ENCODE results near the gene DENND5B. TPM values are rescaled to one million over a fixed set of nuclear protein-coding genes. Genes with fewer than 3 reads are reported as not detected.

Gene DENND5B
- total RNA-seq, 1 experiment from 2014 or later, result 18.6 TPM

DNA sequence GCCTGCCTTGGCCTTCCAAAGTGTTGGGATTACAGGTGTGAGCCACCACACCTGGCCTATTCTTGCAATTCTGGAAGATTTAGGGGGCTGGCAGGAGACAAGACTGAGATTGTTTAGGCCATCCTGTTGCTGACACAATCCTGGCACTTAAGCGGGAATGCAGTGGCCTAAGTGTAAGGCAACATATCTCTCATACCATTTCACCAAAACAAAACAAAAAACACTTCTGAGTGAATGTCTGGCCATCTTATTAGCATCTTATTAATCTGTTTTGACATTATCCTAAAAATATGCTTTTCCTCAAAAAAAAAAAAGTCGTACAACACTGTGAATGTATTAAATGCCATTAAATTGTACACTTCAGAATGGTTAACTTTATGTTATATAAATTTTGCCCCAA lies 67.6 kb downstream of the DENND5B start:
- Mint-ChIP-seq H3K36me3 (ENCODE audit: insufficient read depth, unreplicated experiment) (peaks cover 6% of the 10 kb centered on the region), H3K9me3 (ENCODE audit: unreplicated experiment) (no peaks in the 10 kb centered on the region), H3K4me3 (ENCODE audit: unreplicated experiment) (no peak overlapping the region), H3K27ac (ENCODE audit: low read depth, unreplicated experiment) (peak overlapping the region; percentile 83), H3K4me1 (ENCODE audit: insufficient read depth, unreplicated experiment) (peaks cover 37% of the 10 kb centered on the region), H3K27me3 (ENCODE audit: insufficient read depth, unreplicated experiment) (no peaks in the 10 kb centered on the region)
- intact Hi-C loops (cut with micrococcal nuclease), result no loop called here
- POLR2A ChIA-PET, result interaction anchor here (1.5 kb wide), 1 partner anchor 10 kb away, joined by 7 read pairs; no protein-coding TSS in a partner anchor
- no TSS peak for BruUV-seq (replicated peaks)
- CTCF ChIA-PET, result no interaction called here
- TF ChIP-seq, protein P1, sequence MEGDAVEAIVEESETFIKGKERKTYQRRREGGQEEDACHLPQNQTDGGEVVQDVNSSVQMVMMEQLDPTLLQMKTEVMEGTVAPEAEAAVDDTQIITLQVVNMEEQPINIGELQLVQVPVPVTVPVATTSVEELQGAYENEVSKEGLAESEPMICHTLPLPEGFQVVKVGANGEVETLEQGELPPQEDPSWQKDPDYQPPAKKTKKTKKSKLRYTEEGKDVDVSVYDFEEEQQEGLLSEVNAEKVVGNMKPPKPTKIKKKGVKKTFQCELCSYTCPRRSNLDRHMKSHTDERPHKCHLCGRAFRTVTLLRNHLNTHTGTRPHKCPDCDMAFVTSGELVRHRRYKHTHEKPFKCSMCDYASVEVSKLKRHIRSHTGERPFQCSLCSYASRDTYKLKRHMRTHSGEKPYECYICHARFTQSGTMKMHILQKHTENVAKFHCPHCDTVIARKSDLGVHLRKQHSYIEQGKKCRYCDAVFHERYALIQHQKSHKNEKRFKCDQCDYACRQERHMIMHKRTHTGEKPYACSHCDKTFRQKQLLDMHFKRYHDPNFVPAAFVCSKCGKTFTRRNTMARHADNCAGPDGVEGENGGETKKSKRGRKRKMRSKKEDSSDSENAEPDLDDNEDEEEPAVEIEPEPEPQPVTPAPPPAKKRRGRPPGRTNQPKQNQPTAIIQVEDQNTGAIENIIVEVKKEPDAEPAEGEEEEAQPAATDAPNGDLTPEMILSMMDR (IDR thresholded peaks at IDR 0.05; ENCODE audit: unreplicated experiment), result no peak
- DNase-seq (ENCODE audit: unreplicated experiment), result no peak

DNA sequence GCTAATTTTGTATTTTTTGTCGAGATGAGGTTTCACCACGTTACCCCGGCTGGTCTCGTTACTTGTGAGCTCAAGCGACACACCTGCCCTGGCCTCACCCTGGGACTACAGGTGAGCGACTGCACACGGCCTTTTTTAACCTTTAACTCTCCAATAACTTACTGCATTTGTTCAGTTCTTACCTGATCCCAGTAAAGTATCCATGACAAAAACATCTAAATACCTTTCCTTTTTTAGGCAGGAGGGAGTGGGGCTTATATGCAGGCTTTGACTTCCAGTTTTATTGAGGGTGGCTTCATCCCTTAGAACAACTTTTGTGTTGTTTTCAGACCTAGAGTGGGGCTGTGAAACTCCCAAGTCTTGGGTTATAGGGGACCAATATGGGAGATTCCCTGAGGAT lies 68.3 kb downstream of the DENND5B start:
- no peaks in the 10 kb centered on the region for H3K9me3 Mint-ChIP-seq (ENCODE audit: unreplicated experiment)
- ChIA-PET CTCF (no interaction called here), POLR2A (interaction anchor here (0.9 to 8.8 kb wide), 3 partner anchors 14 to 67 kb away, joined by 5 to 119 read pairs (median 5); partner anchors contain the start of gene DENND5B)
- no peak overlapping the region for H3K27ac Mint-ChIP-seq (ENCODE audit: low read depth, unreplicated experiment)
- no peak for DNase-seq (ENCODE audit: unreplicated experiment)
- H3K4me3 Mint-ChIP-seq (ENCODE audit: unreplicated experiment), result no peak overlapping the region
- peaks cover 44% of the 10 kb centered on the region for H3K4me1 Mint-ChIP-seq (ENCODE audit: insufficient read depth, unreplicated experiment)
- intact Hi-C loops (cut with micrococcal nuclease), result no loop called here
- H3K36me3 Mint-ChIP-seq (ENCODE audit: insufficient read depth, unreplicated experiment), result peaks cover 6% of the 10 kb centered on the region
- BruUV-seq (replicated peaks), result no TSS peak
- TF ChIP-seq, protein P1 (IDR thresholded peaks at IDR 0.05; ENCODE audit: unreplicated experiment), result no peak
- H3K27me3 Mint-ChIP-seq (ENCODE audit: insufficient read depth, unreplicated experiment), result no peaks in the 10 kb centered on the region

DNA sequence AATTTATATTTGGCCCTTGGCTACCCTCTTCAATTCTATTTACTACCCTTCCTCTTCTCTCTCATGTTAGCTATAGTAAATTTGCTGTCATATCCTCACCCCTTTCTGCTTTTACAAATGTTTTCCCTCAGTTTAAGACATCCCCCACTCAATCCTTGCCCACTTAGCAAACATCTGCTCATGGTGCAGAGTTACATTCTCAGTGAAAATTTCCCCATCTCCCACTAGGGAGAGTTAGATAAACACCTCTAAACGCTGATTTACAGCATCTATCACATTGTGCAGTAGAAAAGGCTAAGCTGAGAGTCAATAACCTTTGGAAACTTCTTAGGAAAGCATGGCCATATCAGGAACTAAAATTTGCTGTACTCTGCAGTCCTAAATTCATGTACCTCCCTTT lies 69.0 kb downstream of the DENND5B start:
- no peaks in the 10 kb centered on the region for H3K27me3 Mint-ChIP-seq (ENCODE audit: insufficient read depth, unreplicated experiment)
- H3K36me3 Mint-ChIP-seq (ENCODE audit: insufficient read depth, unreplicated experiment), result peaks cover 6% of the 10 kb centered on the region
- peaks cover 48% of the 10 kb centered on the region for H3K4me1 Mint-ChIP-seq (ENCODE audit: insufficient read depth, unreplicated experiment)
- TF ChIP-seq, protein P1 (IDR thresholded peaks at IDR 0.05; ENCODE audit: unreplicated experiment), result no peak
- peak overlapping the region; percentile 87 for H3K27ac Mint-ChIP-seq (ENCODE audit: low read depth, unreplicated experiment)
- ChIA-PET POLR2A (interaction anchor here (0.6 to 8.8 kb wide), 5 partner anchors 11 to 68 kb away, joined by 3 to 119 read pairs (median 5); partner anchors contain the start of gene DENND5B), CTCF (no interaction called here)
- H3K9me3 Mint-ChIP-seq (ENCODE audit: unreplicated experiment), result no peaks in the 10 kb centered on the region
- intact Hi-C loops (cut with micrococcal nuclease), result no loop called here
- no peak for DNase-seq (ENCODE audit: unreplicated experiment)
- H3K4me3 Mint-ChIP-seq (ENCODE audit: unreplicated experiment), result no peak overlapping the region
- no TSS peak for BruUV-seq (replicated peaks)

DNA sequence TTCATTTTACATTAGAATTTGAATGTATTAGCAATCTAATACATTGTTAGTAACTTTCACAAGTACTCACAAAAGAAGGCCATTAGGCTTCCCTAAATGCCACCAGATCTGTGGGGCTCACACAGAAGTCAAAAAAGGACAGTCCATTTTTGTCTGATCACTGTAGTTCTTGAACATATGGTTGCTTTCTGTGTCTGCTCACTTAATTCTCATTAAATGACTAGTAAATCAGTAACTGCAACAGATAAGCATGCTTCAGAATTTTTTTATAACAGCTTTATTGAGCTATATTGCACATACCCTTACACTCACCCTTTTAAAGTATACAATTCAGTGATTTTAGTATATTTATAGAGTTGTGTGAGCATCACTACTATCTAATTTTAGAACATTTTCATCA lies 71.4 kb downstream of the DENND5B start:
- H3K27me3 Mint-ChIP-seq (ENCODE audit: insufficient read depth, unreplicated experiment), result no peaks in the 10 kb centered on the region
- peaks cover 6% of the 10 kb centered on the region for H3K36me3 Mint-ChIP-seq (ENCODE audit: insufficient read depth, unreplicated experiment)
- H3K27ac Mint-ChIP-seq (ENCODE audit: low read depth, unreplicated experiment), result peak overlapping the region; percentile 87
- no peak for DNase-seq (ENCODE audit: unreplicated experiment)
- POLR2A ChIA-PET, result interaction anchor here (0.6 to 8.8 kb wide), 11 partner anchors 11 to 133 kb away, joined by 3 to 119 read pairs (median 7); partner anchors contain the start of gene DENND5B
- H3K9me3 Mint-ChIP-seq (ENCODE audit: unreplicated experiment), result no peaks in the 10 kb centered on the region
- H3K4me3 Mint-ChIP-seq (ENCODE audit: unreplicated experiment), result peak overlapping the region; percentile 50
- TSS peak; percentile 90 for BruUV-seq (replicated peaks)
- peaks cover 41% of the 10 kb centered on the region for H3K4me1 Mint-ChIP-seq (ENCODE audit: insufficient read depth, unreplicated experiment)
- TF ChIP-seq, protein P1 (IDR thresholded peaks at IDR 0.05; ENCODE audit: unreplicated experiment), result no peak
- intact Hi-C loops (cut with micrococcal nuclease), result loop anchor here (2.0 kb wide), 1 partner anchor 69 kb away; no protein-coding TSS in a partner anchor
- CTCF ChIA-PET, result interaction anchor here (1.6 kb wide), 1 partner anchor 10 kb away, joined by 4 read pairs; no protein-coding TSS in a partner anchor
